Osteocyte (in vitro differentiated cells): ENCODE data around the gene ESRRG. TPM values are rescaled to one million over a fixed set of nuclear protein-coding genes. Genes with fewer than 3 reads are reported as not detected.

Experiments
- DNase-seq: peaks from one replicate; pipeline ENCODE4 v3.0.0; 2021; ENCODE audit warnings: mixed read lengths; ENCODE audit not compliant: unreplicated experiment; ENCODE audit errors: extremely low spot score
- H3K27ac Mint-ChIP-seq: one replicate; pipeline ENCODE4 v1.8.0; 2021; ENCODE audit warnings: mild to moderate bottlenecking, mixed read lengths; ENCODE audit not compliant: unreplicated experiment
- H3K27me3 Mint-ChIP-seq: one replicate; pipeline ENCODE4 v1.8.0; 2021; ENCODE audit warnings: mixed read lengths; ENCODE audit not compliant: unreplicated experiment
- H3K36me3 Mint-ChIP-seq: one replicate; pipeline ENCODE4 v1.8.0; 2021; ENCODE audit warnings: mixed read lengths; ENCODE audit not compliant: unreplicated experiment
- H3K4me1 Mint-ChIP-seq: one replicate; pipeline ENCODE4 v1.8.0; 2021; ENCODE audit warnings: mixed read lengths; ENCODE audit not compliant: unreplicated experiment
- H3K4me3 Mint-ChIP-seq: one replicate; pipeline ENCODE4 v1.8.0; 2021; ENCODE audit warnings: mild to moderate bottlenecking, moderate library complexity, mixed read lengths; ENCODE audit not compliant: unreplicated experiment
- H3K9me3 Mint-ChIP-seq: one replicate; pipeline ENCODE4 v1.8.0; 2021; ENCODE audit warnings: mixed read lengths; ENCODE audit not compliant: unreplicated experiment
- total RNA-seq: library from RNA; stranded (reverse); gene quantifications from 2 replicates; pipeline ENCODE4 v1.2.1, GENCODE V29; 2021
- TF ChIP-seq, protein P1 (sequence below): fragments of 200-600 bp; sonication (generic); IDR thresholded peaks from 2 replicates; pipeline ENCODE4 v1.5.0; 2021; ENCODE audit warnings: antibody characterized with exemption, mild to moderate bottlenecking, moderate library complexity

ESRRG gene
- total RNA-seq, 1 donor from 2014 or later, result not detected

DNA sequence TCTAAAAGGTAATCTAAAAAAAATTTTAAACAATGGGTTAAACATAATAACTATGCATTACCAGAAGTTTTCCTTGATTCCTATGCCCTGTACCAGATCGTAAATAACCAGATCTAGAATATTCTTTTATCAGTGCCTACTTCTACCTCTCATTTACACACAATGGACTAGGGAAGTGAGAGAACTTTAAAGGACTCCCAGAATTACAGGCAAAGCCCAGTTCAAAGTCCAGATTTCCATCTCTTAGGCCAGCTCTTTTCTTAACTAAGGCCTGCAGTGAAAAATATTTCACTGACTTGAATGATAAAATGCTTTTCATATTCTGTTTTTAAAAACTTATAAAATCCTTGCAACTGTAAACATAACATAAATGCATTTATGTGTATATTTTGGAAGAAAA lies 32.6 kb downstream of the ESRRG start:
- Mint-ChIP-seq H3K36me3 (no peaks in the 10 kb centered on the region), H3K4me3 (no peak overlapping the region), H3K27ac (no peak overlapping the region), H3K27me3 (peaks cover 18% of the 10 kb centered on the region), H3K9me3 (no peaks in the 10 kb centered on the region), H3K4me1 (no peaks in the 10 kb centered on the region)
- no peak for DNase-seq
- TF ChIP-seq, protein P1, sequence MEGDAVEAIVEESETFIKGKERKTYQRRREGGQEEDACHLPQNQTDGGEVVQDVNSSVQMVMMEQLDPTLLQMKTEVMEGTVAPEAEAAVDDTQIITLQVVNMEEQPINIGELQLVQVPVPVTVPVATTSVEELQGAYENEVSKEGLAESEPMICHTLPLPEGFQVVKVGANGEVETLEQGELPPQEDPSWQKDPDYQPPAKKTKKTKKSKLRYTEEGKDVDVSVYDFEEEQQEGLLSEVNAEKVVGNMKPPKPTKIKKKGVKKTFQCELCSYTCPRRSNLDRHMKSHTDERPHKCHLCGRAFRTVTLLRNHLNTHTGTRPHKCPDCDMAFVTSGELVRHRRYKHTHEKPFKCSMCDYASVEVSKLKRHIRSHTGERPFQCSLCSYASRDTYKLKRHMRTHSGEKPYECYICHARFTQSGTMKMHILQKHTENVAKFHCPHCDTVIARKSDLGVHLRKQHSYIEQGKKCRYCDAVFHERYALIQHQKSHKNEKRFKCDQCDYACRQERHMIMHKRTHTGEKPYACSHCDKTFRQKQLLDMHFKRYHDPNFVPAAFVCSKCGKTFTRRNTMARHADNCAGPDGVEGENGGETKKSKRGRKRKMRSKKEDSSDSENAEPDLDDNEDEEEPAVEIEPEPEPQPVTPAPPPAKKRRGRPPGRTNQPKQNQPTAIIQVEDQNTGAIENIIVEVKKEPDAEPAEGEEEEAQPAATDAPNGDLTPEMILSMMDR, result no peak

DNA sequence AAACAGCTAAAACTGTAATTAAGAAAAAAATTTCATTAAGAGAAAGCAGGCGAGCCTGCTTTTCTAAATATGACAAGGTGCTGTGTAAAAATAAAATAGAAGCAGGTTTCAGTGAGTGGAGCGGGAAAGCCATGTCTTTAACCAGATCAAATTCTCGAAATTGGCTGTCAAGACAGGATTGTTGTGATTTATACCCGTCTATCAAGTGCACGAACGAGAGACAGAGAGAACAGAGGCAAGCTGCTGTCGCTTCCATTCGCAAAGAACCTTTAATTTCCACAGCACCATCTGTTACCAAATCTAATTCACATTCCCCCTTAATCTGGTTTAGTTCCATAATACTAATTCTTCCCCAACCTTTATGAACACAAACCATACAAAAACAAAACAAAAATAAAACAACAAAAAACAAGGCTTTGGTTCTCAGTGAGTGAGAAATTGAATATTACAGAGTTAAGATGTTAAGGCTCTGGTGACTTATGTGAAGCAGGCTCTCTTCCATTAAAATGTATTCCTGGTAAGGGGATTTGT lies 35.0 kb downstream of the ESRRG start:
- Mint-ChIP-seq H3K27ac (no peak overlapping the region), H3K4me3 (no peak overlapping the region), H3K27me3 (peaks cover 18% of the 10 kb centered on the region), H3K36me3 (no peaks in the 10 kb centered on the region), H3K9me3 (no peaks in the 10 kb centered on the region), H3K4me1 (no peaks in the 10 kb centered on the region)
- DNase-seq, result no peak
- TF ChIP-seq, protein P1, result no peak

DNA sequence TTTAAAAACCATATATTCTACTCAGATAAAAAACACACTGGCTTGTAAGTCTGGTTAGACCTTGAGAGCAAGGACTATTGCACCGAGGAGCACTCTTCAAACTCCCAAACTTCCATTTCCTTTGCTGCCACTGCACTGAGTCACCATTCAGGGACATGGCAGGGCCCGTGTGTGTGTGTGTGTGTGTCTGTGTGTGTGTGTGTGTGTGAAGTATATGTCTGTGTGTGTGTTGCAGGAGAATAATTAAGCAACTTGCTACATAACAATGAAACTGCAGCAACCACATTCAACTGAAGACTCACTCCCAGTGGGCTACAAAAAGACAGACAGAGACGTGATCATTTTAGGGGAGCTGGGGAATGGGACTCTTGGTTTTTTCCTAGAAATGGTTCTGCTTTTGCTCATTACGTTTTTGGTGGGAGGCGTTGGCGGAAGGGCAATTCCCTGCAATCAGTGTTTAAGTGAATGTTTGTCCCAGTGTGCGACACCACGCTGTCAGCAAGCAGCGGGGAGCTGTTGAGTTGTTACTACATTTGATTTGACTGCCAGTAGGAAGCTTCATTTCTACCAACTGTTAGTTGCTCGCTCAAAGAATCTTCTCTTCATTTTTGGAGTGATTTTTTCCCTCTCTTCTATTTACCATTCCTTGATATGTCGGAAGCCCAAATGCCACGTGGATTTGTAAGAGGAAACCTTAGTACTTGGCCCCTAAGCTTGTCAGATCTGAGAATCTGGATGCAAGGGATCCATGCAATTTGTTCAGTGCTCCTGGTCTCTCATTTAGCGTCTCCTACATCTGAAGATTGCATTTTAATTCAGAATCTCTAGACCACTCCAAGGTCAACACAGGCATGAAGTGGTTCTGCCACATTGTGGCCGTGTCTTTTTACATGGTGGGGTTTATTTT lies 36.1 kb downstream of the ESRRG start:
- H3K27ac Mint-ChIP-seq, result no peak overlapping the region
- TF ChIP-seq, protein P1, result no peak
- no peaks in the 10 kb centered on the region for H3K4me1 Mint-ChIP-seq
- no peaks in the 10 kb centered on the region for H3K36me3 Mint-ChIP-seq
- no peak for DNase-seq
- no peak overlapping the region for H3K4me3 Mint-ChIP-seq
- no peaks in the 10 kb centered on the region for H3K9me3 Mint-ChIP-seq
- H3K27me3 Mint-ChIP-seq, result peaks cover 18% of the 10 kb centered on the region

DNA sequence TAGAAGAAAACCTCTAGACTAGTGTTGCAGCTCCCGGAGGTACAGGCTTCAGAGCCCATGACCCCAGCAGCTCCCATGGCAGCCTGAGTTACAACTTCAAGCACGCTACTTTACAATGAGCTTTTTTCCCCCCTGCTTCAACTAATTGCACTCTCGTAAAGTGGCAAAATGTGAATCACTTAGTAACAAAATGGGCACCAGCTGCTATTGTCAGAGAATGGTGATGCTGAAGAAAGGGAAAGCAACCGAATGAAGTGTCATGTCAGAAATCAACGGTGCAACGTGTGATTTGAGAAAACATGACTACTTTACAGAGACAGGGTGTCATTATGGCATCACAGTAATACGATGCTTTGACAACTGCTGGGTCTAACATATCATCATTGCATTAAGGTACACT lies 40.5 kb downstream of the ESRRG start:
- DNase-seq, result no peak
- Mint-ChIP-seq H3K4me1 (no peaks in the 10 kb centered on the region), H3K9me3 (no peaks in the 10 kb centered on the region), H3K27ac (no peak overlapping the region), H3K27me3 (peaks cover 17% of the 10 kb centered on the region), H3K36me3 (no peaks in the 10 kb centered on the region), H3K4me3 (no peak overlapping the region)
- TF ChIP-seq, protein P1, result no peak

DNA sequence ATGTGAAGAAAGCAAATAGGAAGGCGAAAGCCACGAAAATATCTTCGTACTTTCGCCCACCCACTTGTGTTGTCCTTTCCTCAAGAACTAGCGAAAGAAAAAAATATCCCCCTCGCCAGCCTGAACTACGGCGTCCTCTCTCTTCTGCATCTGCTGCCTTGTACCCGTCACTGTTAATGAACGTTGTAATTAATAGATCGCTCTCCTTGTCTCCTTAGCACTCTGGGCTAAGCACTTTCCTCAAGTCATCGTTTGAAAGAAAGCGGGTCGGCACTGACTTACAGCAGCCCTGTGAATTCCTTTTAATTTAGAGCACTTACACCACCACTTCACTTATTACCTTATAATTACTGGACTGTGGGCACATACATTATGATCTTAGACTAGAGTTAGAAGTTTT lies 44.1 kb downstream of the ESRRG start:
- TF ChIP-seq, protein P1, result no peak
- no peaks in the 10 kb centered on the region for H3K9me3 Mint-ChIP-seq
- no peaks in the 10 kb centered on the region for H3K36me3 Mint-ChIP-seq
- H3K4me1 Mint-ChIP-seq, result no peaks in the 10 kb centered on the region
- H3K27ac Mint-ChIP-seq, result no peak overlapping the region
- DNase-seq, result no peak
- peaks cover 5% of the 10 kb centered on the region for H3K27me3 Mint-ChIP-seq
- H3K4me3 Mint-ChIP-seq, result no peak overlapping the region
